Body of pancreas (tissue), 4 donors: ENCODE data around the gene ST6GALNAC4.

ENCODE experiments used
- CTCF ChIP-seq, 7 experiments: fragments of 450-650 bp in 4 of 7; fragments of 200-600 bp in 3 of 7; sonication (generic) in 3 of 7; IDR thresholded peaks; one replicate each; pipeline ENCODE4 v1.5.1; 2016 to 2019; ENCODE audit warnings: antibody characterized with exemption in 7 of 7
- POLR2A ChIP-seq, 3 donors: fragments of 450-650 bp; IDR thresholded peaks; one replicate each; pipeline ENCODE4 v1.6.1; 2016; ENCODE audit warnings: antibody characterized with exemption in 3 of 3, mild to moderate bottlenecking in 2 of 3

GRCh38 chr9:127903557-127904475 is 13.0 kb downstream of the ST6GALNAC4 start:
- TF ChIP-seq CTCF (IDR thresholded peaks at IDR 0.05) (no peak), POLR2A (IDR thresholded peaks at IDR 0.05) (peak in 1 of 3 donors; percentile 6)
